Fibroblast of skin of right quadriceps (primary cell): ENCODE data around the gene KMT2C.
A peak's percentile ranks its signal among the peaks of the same experiment; 100 is the strongest.

Experiments
- DNase-seq: peaks from one replicate; pipeline ENCODE4 v3.0.0-alpha.2; 2013

Gene KMT2C

DNA sequence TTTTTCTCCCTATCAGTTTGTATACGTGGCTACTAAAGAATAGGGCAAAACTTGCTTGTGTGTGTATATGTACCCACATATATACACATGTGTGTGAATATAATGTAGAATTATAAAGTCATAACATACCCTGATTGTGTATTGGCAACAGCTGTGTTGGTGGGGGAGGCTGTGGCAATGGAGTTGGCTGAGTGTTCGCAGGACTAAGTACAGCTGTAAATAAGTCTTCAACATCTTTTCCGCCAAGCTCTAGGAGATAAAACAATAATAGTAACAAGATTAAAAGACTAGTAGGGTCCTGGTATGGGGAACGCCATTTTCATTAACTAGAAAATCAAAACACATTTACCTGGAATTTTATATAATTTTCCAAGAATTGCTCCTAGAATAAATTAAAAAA lies 241.9 kb downstream of the KMT2C start:
- no peak for DNase-seq

DNA sequence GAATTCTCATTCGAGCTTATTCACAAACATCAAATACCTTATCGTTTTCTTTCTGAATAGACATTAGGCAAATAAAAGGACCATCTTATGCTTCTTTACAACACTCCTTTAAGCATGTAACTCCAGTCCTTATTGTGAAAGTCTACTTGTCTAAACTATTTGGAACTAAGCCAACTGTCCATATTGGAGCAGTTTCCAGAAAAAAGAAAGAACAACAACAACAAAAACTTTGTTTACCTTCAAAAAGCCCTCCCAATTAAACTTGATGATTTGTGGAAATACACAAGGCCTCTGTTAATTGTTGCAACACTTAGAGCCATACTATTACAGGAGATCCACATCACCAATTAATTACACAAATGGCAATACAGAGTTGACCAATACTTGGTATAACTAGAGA lies 246.7 kb downstream of the KMT2C start:
- no peak for DNase-seq

DNA sequence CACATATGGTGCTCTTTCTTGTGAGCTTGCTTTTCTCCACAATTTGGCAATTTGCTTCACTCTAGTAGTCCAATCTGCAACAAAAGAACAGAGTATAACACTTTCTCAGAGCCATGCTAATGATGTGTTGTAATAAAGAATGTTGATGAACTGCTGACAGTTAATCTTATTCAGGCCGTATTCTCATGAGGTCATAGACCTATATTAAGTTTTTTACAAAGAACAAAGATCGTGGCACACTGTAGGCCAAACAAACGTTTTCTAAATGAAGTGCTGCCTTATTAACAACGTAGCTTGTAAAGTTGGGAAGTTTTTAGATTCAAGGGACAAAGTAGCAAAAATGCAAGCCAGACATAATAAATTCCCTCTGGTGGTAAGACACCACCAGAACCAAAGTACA lies 250.2 kb downstream of the KMT2C start:
- DNase-seq: no peak

DNA sequence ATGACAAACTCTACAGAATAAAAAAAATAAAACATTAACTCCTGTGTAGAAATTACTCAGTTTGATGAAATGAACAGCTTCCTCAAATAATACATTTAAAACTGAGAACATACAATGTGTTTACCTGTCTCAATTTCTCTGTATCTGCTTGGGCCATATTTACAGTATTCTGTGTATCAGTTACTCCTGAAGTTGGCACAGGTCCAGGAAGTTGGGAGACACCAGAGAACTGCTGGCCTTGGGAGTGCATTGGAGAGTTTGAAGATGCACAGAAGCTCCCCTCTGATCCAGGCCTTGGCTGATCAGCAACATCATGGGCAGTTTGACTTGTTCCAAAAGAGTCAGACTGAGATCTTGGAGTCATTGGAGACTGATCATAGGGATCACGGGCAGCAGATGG lies 255.2 kb downstream of the KMT2C start:
- no peak for DNase-seq

DNA sequence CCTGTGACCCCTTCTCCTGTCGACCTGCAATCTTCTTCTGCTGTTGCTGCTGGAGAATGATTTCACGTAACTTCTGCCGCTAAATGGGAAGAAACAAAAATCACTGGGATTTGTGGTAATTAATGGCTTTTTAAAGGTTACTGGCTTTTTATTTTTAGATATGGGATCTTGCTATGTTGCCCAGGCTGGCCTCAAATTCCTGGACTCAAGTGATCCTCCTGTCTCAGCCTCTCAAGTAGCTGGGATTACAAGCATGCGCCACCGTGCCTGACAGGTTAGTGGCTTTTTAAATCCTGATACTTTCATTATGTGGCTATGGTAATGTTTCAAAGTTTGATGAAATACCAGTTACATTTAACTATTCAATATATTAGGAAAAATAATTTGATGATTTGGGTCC lies 255.8 kb downstream of the KMT2C start:
- no peak for DNase-seq

DNA sequence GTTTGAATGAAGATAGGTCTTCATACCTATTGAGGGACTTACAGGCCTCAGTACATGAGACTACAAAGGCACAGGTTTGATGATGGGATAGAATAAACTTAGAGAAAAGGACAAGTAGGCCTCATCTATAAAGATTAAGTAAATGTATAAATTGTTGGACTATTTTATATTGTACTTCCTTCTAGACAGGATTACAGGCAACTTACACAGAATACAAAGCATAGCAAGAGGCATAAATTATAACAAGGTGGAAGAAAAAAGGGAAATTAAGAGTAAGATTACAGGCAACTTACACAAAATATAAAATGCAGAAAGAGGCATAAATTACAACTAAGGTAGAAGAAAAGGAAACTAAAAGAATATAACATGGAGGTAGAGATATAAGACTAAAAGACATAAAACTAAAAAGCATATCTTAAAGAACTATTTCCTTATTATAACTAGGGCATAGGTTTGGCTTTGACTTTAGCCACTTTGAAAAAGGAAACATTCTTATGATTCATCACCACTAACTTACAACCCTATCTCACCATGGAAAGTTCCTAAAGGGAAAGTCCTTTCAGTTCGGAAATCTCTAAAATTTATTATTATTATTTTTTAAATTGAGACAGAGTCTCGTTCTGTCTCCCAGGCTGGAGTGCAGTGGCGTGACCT lies 257.3 kb downstream of the KMT2C start:
- no peak for DNase-seq

DNA sequence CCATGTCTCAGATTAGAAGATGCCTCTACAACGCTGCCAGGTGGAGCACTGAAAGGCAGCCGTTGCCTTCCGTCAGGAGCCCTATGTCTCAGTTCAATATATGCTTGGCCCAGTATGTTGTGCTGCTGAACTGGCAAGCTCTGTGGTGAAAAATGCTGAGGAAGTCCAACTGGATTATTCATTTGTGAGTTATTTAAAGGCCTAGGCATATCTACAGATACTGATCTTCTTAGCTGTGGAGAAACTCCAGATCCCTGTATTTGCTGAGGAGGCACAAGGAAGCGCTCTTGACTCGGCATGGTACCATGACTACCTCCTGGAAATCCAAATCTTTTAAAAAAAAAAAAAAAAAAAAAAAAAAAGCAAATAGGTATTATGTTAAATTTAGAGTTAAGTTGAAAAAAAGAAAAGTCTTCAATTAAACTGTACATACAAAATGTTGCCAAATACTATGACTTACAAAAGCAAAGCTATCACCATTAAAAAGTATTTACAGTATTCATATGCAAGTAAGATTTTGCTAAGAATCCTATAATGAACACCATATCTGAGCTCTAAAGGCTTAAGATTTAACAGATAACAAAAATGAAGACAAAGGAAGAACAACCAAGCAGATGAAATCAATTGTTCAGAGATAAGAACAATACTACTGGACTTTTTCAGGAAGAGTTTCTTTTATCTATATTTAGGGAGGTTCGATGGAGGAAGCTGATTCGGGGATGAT lies 258.0 kb downstream of the KMT2C start:
- DNase-seq: no peak

DNA sequence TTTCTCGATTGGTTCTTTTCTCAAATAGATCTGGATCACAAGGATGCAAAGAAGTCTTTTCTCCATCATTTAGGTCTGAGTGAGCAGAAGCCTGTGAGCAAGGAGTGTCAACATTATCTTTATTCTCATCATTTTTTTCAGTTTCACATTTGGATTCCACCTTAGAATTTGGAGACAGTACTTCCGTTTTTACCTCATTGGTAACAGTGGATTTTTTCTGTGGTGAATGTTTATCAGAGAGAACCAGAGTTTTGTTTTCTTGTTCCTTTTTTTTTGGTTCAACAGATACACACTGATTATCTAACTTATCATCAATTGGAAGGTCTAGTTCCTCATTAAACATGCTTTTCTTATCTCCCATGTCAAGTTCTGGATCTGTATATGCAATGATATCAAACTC lies 259.0 kb downstream of the KMT2C start:
- DNase-seq: no peak

DNA sequence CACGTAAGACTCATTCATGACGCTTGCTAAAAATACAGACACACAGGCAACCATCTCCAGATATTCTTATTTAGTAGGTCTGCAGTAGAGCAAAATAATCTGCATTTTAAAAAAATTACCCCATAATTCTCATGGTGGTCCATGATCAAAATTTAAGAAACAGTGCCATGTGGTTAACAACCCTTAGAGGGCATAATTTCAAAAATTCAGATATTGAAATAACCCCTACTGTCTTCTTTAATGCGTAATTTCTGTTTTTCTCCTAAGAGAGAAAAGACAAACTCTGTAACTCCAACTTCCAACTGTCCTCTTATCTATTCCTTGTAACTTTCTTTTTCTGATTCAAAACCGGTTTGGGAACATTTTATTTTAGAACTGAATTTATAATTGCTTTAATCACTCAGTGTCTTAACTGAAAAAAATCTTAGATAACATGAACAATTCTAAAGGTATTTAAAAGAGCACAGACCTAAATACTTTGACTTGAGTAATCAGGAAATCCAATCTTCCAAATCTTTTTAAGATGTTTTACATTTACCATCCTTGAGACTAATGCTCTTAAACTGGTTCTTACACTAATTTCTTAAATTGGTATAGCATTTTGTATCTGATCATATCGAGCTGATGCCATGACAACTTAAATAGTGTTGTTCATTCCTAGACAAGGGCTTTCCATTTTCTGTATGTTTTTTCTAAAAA lies 262.3 kb downstream of the KMT2C start:
- no peak for DNase-seq

DNA sequence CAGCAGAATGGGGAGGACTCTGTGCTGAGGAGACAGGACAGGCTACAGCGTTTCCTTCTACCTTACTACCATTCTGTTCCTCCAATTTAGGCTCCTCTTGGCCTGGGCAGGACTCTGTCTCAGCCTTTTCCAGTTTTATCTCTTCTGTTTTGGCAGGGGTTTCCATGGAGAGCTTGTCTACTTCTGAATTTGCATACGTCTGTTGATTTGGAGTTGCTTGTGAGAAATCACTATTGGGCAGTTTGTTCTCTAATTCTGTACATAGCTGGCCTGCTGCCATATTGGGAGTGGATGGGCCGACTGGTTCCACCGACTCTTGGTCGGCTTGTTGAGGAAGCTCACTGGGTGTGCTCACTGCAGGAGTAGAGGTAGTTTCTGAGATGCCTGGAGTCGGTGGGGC lies 273.5 kb downstream of the KMT2C start:
- DNase-seq: no peak

DNA sequence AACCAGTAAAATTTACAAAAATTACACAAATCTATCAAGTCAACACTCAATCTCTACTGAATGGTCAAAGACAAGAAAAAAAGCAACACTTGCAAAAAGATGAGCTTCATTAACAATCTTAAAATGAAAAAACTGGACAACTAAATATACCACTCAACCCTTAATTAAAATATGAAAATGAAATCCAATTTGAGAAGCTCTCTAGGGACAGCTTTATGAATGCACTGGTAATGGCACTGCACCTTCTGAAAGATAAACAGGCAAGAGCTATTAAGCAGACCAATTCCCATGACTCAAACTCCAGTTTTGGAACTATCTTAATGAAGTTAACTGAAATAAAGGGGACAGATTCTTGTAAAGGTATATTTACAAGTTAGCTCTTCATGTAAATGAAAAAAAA lies 274.6 kb downstream of the KMT2C start:
- no peak for DNase-seq

DNA sequence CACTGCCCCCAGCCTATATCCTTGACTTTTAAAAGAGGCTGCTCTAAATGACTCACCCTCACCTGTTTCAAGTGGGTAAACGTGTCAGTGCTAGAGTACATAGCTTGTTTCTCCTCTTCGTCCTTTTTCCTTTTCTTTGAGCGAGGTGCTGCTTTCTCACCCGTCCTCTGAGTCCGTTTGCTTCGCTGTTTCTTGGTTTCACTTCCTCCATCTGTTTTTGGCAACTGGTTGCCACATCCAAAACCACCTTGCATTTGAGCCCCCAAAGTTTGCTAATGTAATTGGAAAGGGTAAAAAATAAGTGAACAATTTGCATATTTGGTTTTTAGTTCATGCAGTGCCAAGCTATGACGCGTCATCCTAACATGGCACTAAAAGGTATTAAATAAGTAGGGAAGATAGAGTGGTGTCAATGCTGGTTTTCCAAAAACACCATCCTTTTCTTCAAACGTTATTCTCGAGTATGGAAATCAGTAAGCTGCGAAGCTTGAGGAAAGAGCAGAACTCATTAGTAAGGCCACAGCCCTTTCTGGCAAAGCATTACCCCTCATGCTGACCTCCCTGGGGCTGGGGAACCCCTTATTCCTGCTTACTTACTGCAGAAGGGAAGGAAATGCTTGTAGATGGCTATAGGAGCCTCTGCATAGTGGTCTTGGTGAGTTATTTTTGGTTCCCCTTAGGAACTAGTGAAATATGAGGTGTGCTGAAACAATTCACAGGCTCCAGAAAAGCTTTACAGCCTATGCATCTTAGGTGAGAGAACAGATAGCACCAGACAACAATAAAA lies 276.8 kb downstream of the KMT2C start:
- no peak for DNase-seq

DNA sequence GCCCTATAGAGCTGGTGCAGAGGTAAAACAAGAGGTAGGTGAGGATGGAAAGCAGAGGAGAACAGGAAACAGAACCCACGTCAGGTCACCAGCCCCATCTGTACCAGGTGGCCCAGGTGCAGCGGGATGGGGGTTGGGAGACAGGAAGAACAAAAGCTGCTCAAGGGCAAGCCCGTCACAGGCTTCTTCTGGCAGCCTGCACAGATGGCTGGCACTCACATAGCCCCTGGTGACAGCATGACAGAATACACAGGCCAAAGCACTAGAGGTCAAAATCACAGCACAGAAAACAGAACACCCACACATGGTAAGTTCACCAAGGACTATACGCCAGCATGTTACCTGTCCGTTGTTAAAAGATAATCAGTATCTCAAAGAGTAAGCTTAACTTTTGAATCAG lies 283.5 kb downstream of the KMT2C start:
- no peak for DNase-seq

DNA sequence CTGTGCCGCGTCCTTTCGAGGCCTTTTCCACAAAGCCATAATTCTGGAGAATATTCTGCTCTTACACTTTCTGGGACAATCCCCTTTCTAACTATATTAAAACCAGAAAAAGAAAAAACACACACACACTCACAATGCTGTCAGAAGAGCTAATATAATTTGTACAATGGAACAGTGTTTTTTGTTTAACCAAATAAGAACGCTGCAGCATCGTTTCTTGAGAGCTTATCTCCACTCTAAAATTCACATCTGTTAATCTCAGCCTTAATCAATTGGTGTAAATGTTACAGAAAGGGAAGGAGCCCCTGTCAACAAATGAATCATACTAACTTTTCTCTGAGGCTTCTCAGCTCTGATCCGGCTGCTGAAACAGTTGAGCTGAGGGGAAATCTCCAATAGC lies 286.4 kb downstream of the KMT2C start:
- no peak for DNase-seq

DNA sequence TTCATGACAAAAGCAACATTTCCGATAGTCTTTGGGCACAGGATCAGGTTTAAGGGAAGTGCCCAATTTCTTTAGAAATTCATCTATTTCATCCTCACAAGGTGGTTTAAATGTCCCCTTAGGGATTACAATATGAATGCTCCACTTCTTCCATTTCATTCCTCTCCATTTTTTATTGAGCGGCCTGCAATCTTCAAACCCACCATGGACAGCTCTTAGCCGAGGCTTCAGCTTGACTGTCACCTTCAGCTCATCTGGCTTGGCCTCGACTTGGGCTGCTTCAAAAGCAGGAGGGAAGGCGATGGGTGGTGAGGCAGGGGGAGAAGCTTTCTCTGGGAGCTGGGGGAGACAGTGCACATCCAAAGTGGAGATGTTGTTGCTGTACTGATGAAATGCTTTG lies 287.1 kb downstream of the KMT2C start:
- no peak for DNase-seq

DNA sequence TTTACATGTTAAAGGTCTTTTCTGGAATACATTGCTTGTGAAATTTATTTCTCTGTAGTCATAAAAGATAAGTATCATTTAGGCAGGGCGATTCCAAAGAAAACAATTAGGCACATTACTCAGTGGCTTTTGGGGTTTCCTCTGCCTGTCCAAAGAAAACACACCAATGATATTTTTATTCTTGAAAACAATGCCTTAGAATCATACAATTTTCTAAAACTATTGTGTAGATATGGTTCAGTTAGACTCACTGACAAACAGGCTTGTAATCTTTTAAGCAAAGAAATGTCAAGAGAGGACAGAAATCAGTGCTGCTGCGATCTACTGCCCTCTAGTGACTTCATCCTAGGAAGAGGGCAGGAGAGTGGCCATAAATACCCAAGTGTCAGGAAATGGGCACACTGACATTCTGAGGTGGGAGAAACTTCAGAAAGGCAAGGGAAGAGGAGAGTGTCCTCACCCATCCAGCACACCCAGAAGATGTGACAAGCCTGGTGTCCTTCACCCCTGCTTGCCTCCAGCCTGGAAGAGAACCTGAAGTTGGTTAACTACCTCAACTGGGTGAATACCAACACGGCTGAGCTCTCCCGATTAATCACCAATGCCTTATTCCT lies 289.8 kb downstream of the KMT2C start:
- DNase-seq: peak; percentile 38

DNA sequence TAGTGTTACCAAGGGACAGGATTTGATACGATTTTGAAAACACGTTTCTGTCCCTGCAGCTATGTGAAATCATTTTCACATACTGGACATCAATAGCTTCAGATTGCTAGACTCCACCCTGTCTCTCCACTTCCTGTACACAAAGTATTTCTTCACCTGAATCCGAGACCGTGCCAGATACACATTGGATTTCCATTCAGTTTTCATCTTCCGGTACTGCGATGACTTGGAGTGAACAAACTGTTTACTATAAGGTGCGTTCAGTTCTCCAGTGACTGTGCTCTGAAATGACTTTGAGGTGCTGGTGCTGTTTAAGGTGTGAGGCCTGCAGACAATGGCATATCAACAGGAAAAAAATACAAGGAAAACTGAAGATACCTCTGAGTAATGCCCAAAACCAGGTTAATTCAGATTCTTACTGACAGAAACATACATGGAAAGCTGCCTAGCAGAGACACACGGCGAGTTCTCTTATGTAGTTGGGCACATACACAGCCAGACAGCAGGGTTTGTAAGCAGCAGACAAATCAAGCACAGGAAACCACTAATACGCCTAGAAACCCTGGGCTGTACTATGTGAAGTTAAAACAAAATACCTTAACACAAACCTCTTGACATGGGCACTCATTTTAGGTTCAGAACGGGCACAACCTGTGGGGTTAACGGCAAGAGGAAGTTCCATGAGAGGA lies 291.1 kb downstream of the KMT2C start:
- no peak for DNase-seq

DNA sequence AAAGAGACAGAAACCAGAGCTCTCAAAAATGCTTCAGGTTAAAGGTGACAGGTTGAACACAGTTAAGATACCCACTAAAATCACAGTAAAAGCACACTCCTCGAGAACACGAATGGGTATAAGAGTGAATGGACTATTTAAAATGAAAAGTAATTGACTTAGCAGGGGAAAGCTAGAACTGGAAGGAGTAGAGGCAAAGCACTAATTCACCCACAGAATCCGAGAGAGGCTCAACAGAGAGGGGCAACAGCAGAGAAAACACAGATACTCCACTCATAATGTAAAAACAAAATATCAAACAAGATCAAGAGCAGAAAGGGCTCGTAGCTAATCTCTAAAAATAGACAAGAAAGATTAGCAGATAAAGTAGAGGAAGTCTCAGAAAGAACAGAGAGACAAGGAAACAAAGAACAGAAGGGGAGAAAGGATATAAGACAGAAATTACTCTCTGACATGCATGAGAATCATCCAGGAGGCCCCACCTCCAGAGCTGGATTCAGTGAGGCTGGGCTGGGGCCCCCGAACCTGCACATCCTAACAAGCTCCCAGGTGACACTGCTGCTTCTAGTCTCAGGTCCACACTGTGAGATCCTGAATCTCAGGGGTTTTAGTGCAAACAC lies 292.7 kb downstream of the KMT2C start:
- DNase-seq: no peak

DNA sequence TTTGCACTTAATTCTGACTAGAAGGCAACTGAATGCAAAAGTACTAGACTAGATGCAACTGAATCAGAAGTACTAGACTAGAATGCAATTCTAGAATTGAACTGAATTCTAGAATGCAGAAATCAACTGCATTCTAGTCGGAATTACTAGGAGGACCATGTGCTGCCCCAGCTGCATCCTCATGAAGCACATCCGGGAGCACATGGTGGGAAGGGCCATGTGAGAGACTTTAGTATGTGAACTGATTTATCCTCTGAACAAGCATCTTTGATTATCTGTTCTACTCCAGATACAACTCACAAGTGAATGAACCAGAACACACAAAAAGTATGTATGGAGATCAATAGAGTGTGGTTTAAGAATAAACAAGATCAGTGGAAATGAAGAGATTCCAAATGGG lies 295.2 kb downstream of the KMT2C start:
- no peak for DNase-seq

DNA sequence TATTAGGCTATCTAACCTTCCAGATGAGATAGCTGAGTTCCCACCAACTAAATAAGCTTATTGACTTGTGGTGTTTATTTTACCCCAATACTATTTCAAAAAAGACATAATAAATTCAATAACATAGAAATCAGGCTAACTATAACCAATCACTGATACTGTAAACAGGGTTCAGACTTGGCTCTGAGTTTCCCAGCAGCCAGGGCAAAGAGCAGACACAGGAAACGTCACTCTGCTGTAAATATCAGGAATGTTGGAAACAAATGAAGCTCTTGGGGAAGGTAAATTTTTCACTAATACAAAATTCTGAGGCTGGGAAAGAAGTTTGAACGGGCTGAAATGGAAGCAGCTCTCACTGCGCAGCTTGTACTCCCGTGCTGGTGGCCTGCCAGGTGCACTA lies 295.7 kb downstream of the KMT2C start:
- no peak for DNase-seq

DNA sequence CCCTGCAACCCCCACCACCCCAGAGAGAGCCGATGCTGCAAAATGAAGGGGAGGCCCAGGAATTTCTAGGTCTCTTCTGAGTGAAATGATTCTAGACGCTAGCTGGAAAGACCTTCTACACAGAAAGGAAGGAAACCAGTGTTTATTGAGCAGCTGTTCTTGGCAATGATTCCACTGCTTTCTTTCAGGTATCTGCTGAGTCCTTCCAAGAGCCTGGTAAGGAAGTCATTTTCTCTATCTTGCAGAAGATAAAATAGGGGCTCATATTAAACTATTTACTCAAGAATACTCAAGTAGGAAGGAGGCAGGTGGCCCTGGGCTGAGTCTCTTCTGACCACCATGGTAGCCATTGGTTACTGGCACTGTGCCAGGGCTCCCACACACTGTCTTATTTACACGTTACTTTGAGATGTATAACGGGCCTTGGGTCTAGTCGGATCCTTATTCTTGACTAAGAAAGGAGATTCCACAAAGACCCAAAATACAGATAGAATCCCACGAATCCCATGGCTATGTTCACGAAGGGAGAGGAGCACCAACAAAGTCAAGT lies 298.3 kb downstream of the KMT2C start:
- no peak for DNase-seq

DNA sequence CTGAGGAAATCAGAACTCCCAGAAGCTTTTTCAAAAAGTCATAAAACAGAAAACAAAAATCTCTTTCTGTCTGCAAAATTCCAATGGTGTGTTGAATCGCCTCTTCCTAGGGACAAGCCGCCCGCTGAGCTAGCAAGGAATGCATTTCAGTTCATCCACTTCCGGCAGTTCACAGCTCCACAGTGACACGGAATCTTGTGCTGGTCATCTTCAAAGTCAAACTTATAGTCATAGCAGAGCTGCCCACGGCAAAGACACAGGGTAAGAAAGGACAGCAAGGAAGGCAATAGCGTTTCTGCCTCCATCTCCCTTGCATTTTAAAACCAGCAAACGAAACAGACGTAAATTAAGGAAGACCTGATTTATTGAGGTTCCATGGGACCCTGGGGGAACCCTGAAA lies 299.1 kb downstream of the KMT2C start:
- DNase-seq: peak; percentile 17
